ENCODE data around the gene UBL7.

The UBL7 gene, protein sequence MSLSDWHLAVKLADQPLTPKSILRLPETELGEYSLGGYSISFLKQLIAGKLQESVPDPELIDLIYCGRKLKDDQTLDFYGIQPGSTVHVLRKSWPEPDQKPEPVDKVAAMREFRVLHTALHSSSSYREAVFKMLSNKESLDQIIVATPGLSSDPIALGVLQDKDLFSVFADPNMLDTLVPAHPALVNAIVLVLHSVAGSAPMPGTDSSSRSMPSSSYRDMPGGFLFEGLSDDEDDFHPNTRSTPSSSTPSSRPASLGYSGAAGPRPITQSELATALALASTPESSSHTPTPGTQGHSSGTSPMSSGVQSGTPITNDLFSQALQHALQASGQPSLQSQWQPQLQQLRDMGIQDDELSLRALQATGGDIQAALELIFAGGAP

DNA sequence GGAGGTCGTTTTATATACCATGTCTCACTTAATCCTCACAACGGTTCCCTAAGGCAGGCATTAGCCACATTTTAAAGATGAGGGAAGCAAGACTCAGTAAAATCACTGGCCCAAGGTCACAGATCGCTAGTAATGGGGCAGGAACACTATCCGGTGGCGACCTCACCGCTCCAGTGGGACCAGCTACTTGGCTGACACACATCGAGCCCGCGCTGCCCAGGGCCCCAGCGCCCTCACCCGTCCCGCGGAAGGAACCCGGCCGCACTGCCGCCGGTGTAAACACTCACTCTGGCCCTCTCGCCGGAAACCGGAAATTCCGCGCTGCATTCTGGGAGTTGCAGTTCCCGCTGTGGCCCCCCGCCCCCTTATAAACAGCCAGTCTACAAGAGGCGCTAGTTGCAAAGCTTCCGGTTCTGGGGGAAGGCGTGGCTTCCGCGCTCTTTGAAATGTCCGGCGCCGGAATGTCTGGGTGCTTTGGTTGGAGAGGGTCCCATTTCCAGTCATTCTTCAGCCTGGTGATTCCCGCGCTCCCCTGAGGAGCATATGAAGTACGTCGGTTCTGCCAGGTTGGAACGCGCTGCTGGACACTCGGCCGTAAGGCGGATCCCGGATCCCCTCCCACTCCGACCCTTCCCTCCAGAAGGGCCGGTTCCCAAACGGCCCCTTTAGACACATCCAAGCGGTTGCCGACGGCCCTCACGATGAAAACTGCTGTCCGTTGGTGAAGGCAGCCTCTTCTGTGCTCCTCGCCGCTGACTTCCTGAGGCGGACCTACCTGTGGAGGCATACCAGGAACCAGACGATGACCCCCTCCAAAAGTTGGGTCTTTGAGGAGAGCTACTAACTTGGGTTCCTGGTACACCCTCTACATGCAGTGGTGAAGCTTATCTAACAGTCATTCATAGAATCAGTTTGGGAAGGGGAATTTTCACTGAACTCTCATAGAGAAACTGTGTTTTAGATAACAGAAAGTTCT, at the start of gene UBL7:
UBL7 (minus strand) TSS at position 290 of the 976 bp plus-strand sequence. CDS start 2,293 bp downstream, outside the sequence.
- TF ChIP-seq, protein P1, sequence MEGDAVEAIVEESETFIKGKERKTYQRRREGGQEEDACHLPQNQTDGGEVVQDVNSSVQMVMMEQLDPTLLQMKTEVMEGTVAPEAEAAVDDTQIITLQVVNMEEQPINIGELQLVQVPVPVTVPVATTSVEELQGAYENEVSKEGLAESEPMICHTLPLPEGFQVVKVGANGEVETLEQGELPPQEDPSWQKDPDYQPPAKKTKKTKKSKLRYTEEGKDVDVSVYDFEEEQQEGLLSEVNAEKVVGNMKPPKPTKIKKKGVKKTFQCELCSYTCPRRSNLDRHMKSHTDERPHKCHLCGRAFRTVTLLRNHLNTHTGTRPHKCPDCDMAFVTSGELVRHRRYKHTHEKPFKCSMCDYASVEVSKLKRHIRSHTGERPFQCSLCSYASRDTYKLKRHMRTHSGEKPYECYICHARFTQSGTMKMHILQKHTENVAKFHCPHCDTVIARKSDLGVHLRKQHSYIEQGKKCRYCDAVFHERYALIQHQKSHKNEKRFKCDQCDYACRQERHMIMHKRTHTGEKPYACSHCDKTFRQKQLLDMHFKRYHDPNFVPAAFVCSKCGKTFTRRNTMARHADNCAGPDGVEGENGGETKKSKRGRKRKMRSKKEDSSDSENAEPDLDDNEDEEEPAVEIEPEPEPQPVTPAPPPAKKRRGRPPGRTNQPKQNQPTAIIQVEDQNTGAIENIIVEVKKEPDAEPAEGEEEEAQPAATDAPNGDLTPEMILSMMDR (IDR thresholded peaks at IDR 0.05; ENCODE audit: borderline replicate concordance, control extremely low read depth, extremely low read depth, insufficient read depth, missing control alignments) = no peak
- in situ Hi-C loops (cut with MboI; ENCODE audit: low sequenced_read_pairs, unreplicated experiment) = no loop called here
- peak; percentile 96 for DNase-seq (ENCODE audit: low spot score)

DNA sequence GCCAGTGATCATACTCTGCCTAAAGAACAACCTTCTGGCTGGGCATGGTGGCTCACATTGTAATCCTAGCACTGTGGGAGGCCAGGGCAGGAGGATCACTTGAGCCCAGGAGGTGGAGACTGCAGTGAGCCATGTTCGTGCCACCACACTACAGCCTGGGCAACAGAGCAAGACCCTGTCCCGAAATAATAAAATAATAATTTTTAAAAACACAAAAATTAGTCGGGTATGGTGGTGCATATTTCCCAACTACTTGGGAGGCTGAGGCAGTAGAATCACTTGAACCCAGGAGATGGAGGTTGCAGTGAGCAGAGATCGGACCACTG, 45.5 kb upstream of the UBL7 start:
- no peak for DNase-seq (ENCODE audit: low spot score)
- TF ChIP-seq, protein P1 (IDR thresholded peaks at IDR 0.05; ENCODE audit: borderline replicate concordance, control extremely low read depth, extremely low read depth, insufficient read depth, missing control alignments) = no peak
- in situ Hi-C loops (cut with MboI; ENCODE audit: low sequenced_read_pairs, unreplicated experiment) = no loop called here

DNA sequence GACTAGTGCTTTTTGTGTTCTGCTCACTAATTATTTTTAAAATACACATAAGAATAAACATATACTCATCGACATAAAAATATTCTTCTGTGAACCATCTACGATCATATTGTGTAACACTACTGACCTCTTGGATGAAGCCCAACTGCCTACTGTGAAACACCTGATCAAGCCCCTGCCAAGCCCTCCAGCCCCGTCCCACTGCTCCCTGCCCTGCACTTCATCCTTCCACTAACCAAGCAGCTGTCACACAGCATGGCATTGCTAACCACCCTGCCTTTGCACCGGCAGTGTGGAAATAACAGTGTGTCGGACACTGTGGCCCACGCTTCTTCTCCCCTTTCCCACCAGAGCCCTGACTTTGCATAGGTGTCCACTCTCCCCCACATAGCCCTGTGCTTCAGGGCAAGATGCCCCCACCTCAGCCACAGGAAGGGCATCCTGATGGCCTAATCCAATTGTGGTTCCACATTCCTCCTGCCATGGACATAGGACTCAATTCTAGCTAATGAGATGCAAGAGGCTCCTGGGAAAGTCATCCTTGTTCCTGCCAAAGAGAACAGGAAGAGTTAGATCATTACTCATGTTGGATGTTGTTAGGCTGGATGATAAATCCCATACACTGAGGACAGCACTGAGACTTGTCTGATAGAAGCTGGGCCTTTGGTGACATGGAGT, 45.0 kb upstream of the UBL7 start:
- in situ Hi-C loops (cut with MboI; ENCODE audit: low sequenced_read_pairs, unreplicated experiment) = no loop called here
- DNase-seq (ENCODE audit: low spot score) = no peak
- TF ChIP-seq, protein P1 (IDR thresholded peaks at IDR 0.05; ENCODE audit: borderline replicate concordance, control extremely low read depth, extremely low read depth, insufficient read depth, missing control alignments) = no peak

DNA sequence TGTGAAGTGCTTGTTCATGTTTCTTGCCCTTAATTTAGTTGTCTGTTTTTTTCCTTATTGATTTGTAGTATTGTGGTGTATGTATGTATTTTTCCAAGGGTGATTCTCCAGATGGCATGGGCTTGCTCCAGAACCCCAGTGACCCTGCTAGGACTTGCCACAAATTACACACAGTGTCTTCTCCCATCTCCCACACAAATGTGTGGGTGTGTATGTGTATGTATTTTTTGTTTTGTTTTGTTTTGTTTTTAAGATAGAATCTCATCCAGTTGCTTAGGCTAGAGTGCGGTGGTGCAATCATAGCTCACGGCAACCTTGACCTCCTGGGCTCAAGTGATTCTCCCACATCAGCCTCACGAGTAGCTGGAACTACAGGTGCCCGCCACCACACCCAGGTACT, 43.9 kb upstream of the UBL7 start:
- in situ Hi-C loops (cut with MboI; ENCODE audit: low sequenced_read_pairs, unreplicated experiment) = no loop called here
- no peak for DNase-seq (ENCODE audit: low spot score)
- TF ChIP-seq, protein P1 (IDR thresholded peaks at IDR 0.05; ENCODE audit: borderline replicate concordance, control extremely low read depth, extremely low read depth, insufficient read depth, missing control alignments) = no peak

DNA sequence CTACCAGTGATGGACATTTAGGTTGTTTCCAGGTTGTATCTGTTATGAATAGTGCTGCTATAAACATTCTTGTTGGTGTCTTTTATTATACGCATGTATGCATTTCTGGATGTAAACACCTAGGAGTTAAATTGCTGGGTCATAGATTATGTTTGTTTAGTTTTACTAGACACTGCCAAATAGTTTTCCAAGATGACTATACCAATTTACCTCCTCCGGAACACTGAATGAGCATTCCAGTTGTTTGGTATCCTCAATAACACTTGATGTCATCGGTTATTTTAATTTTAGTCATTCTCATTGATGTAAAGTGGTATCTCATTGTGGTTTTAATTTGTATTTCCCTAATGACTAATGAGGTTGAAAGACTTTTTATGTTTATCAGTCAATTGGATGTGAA, 43.5 kb upstream of the UBL7 start:
- TF ChIP-seq, protein P1 (IDR thresholded peaks at IDR 0.05; ENCODE audit: borderline replicate concordance, control extremely low read depth, extremely low read depth, insufficient read depth, missing control alignments) = no peak
- in situ Hi-C loops (cut with MboI; ENCODE audit: low sequenced_read_pairs, unreplicated experiment) = no loop called here
- DNase-seq (ENCODE audit: low spot score) = no peak

DNA sequence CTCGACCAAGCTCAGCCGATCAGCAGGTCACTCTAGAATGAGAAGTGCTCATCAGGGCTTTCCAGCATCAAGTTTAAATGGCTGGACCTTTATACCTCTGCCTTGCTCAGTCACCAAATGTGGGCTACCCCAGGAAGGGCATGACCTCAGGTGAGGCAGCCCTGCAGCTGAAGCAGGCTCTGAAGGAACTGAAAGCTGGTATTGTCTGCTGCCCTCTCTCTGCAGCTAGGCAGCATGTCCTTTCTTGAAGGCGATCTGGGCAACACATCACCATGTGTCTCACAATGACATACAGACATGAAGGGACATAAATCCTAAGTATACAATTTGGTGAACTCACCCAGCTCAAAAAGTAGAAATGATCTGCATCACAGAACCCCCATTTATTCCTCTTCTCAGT, 41.3 kb upstream of the UBL7 start:
- TF ChIP-seq, protein P1 (IDR thresholded peaks at IDR 0.05; ENCODE audit: borderline replicate concordance, control extremely low read depth, extremely low read depth, insufficient read depth, missing control alignments) = no peak
- DNase-seq (ENCODE audit: low spot score) = no peak
- in situ Hi-C loops (cut with MboI; ENCODE audit: low sequenced_read_pairs, unreplicated experiment) = no loop called here

Data from GM13976 (cell line).